Naive B cell (primary cell): ENCODE measurements around the gene PAX8. TPM values are rescaled to one million over a fixed set of nuclear protein-coding genes. Genes with fewer than 3 reads are reported as not detected.
"Not testable (repeated sequence)": the region's sequence is repeated elsewhere in the genome, so short reads cannot be mapped to it uniquely, and the experiment has no call there.

Experiments used
- ATAC-seq, 2 donors: fragments of 150-1000 bp; cut with Tn5 transposase; 2 replicates each; pipeline ENCODE4 v1.10.0; 2021; ENCODE audit warnings: low read depth in 2 of 2, mild to moderate bottlenecking in 2 of 2, moderate library complexity in 2 of 2
- DNase-seq: peaks from one replicate; pipeline ENCODE4 v3.0.0; 2022
- H3K27ac Mint-ChIP-seq, 6 donors: one replicate each; pipeline ENCODE4 v1.8.0; 2020 to 2022; ENCODE audit warnings: mild to moderate bottlenecking in 6 of 6, mixed read lengths in 6 of 6, moderate library complexity in 5 of 6, inconsistent platforms in 2 of 6
- H3K27me3 Mint-ChIP-seq, 3 donors: one replicate each; pipeline ENCODE4 v1.8.0; 2021 to 2022; ENCODE audit warnings: mixed read lengths in 3 of 3, mild to moderate bottlenecking in 1 of 3
- H3K36me3 Mint-ChIP-seq, 2 donors: one replicate each; pipeline ENCODE4 v1.8.0; 2020 to 2022; ENCODE audit warnings: mixed read lengths in 2 of 2, inconsistent platforms in 1 of 2, mild to moderate bottlenecking in 1 of 2
- H3K4me1 Mint-ChIP-seq, 3 donors: one replicate each; pipeline ENCODE4 v1.8.0; 2020 to 2022; ENCODE audit warnings: mixed read lengths in 3 of 3, inconsistent platforms in 1 of 3, mild to moderate bottlenecking in 1 of 3, moderate library complexity in 1 of 3
- H3K4me3 Mint-ChIP-seq, 8 donors: one replicate each; pipeline ENCODE4 v1.8.0; 2020 to 2022; ENCODE audit warnings: mild to moderate bottlenecking in 8 of 8, mixed read lengths in 8 of 8, moderate library complexity in 8 of 8, inconsistent platforms in 2 of 8
- H3K9me3 Mint-ChIP-seq, 7 donors: one replicate each; pipeline ENCODE4 v1.8.0; 2020 to 2022; ENCODE audit warnings: mixed read lengths in 7 of 7, mild to moderate bottlenecking in 5 of 7, inconsistent platforms in 2 of 7, moderate library complexity in 1 of 7
- polyA plus RNA-seq, 6 donors: library from polyadenylated mRNA; unstranded; fragments of 300-500 nt; fragmentation: Illumina TruSeq; gene quantifications; one replicate each; pipeline ENCODE4 v1.2.3, GENCODE V29; 2021; ENCODE audit warnings: low read depth in 6 of 6

Gene PAX8
- polyA plus RNA-seq, 6 donors from 2014 or later = 0.11 to 0.49 (median 0.38) TPM; not detected in 2

GRCh38 chr2:113308784-113309183 is 30.1 kb upstream of the PAX8 start:
- H3K27me3 Mint-ChIP-seq = peaks cover 9 to 36% (median 21%) of the 10 kb centered on the region in 3 donors
- H3K36me3 Mint-ChIP-seq, H3K4me3 Mint-ChIP-seq, H3K9me3 Mint-ChIP-seq, H3K27ac Mint-ChIP-seq, ATAC-seq, DNase-seq: not testable (repeated sequence)
- peaks cover 0 to 12% (median 0%) of the 10 kb centered on the region in 3 donors for H3K4me1 Mint-ChIP-seq

GRCh38 chr2:113306207-113306606 is 27.5 kb upstream of the PAX8 start:
- DNase-seq, H3K27ac Mint-ChIP-seq, ATAC-seq, H3K9me3 Mint-ChIP-seq, H3K36me3 Mint-ChIP-seq, H3K4me3 Mint-ChIP-seq: not testable (repeated sequence)
- Mint-ChIP-seq H3K4me1 (peaks cover 0 to 11% (median 0%) of the 10 kb centered on the region in 3 donors), H3K27me3 (peaks cover 9 to 42% (median 21%) of the 10 kb centered on the region in 3 donors)

GRCh38 chr2:113305749-113306148 is 27.0 kb upstream of the PAX8 start:
- H3K4me3 Mint-ChIP-seq, ATAC-seq: not testable (repeated sequence)

GRCh38 chr2:113305146-113305545 is 26.4 kb upstream of the PAX8 start:
- no peak for DNase-seq
- Mint-ChIP-seq H3K4me1 (peaks cover 0 to 6% (median 0%) of the 10 kb centered on the region in 3 donors), H3K9me3 (no peaks in the 10 kb centered on the region), H3K27ac (no peak overlapping the region), H3K36me3 (no peaks in the 10 kb centered on the region), H3K27me3 (peaks cover 9 to 42% (median 21%) of the 10 kb centered on the region in 3 donors), H3K4me3 (no peak overlapping the region)
- ATAC-seq = no peak

More at GRCh38 chr2:113305749-113306148, 27.0 kb upstream of the PAX8 start:
- H3K4me1 Mint-ChIP-seq, H3K9me3 Mint-ChIP-seq, H3K27ac Mint-ChIP-seq, DNase-seq, H3K36me3 Mint-ChIP-seq: not testable (repeated sequence)
- peaks cover 9 to 42% (median 21%) of the 10 kb centered on the region in 3 donors for H3K27me3 Mint-ChIP-seq

- Mint-ChIP-seq H3K27ac (peak overlapping the region in 1 of 6 donors; percentile 39), H3K4me3 (no peak overlapping the region), H3K9me3 (no peaks in the 10 kb centered on the region), H3K36me3 (no peaks in the 10 kb centered on the region), H3K27me3 (peaks cover 9 to 42% (median 21%) of the 10 kb centered on the region in 3 donors), H3K4me1 (peaks cover 0 to 6% (median 0%) of the 10 kb centered on the region in 3 donors)
- DNase-seq (no peak), ATAC-seq (no peak)
These were observed 26.0 kb upstream of the PAX8 start for GRCh38 chr2:113304702-113305101.

- not testable (repeated sequence) for H3K9me3 Mint-ChIP-seq, H3K4me1 Mint-ChIP-seq, H3K36me3 Mint-ChIP-seq, ATAC-seq, H3K4me3 Mint-ChIP-seq, DNase-seq
- Mint-ChIP-seq H3K27me3 (peaks cover 0 to 21% (median 14%) of the 10 kb centered on the region in 3 donors), H3K27ac (peak overlapping the region in 1 of 6 donors; percentile 67)
These were observed 23.7 kb upstream of the PAX8 start for GRCh38 chr2:113302216-113302980.

GRCh38 chr2:113300281-113300680 is 21.6 kb upstream of the PAX8 start:
- no peaks in the 10 kb centered on the region for H3K36me3 Mint-ChIP-seq
- ATAC-seq = no peak
- H3K4me3 Mint-ChIP-seq = no peak overlapping the region
- H3K27me3 Mint-ChIP-seq = peaks cover 0 to 20% (median 4%) of the 10 kb centered on the region in 3 donors
- no peak for DNase-seq
- H3K9me3 Mint-ChIP-seq = no peaks in the 10 kb centered on the region
- no peak overlapping the region for H3K27ac Mint-ChIP-seq
- no peaks in the 10 kb centered on the region for H3K4me1 Mint-ChIP-seq

GRCh38 chr2:113298176-113298575 is 19.5 kb upstream of the PAX8 start:
- Mint-ChIP-seq H3K9me3 (no peaks in the 10 kb centered on the region), H3K4me1 (no peaks in the 10 kb centered on the region), H3K4me3 (no peak overlapping the region), H3K27me3 (peaks cover 19 to 22% (median 22%) of the 10 kb centered on the region in 3 donors), H3K36me3 (no peaks in the 10 kb centered on the region), H3K27ac (peak overlapping the region in 4 of 6 donors; percentile 39 to 91 (median 62))
- no peak for ATAC-seq
- no peak for DNase-seq

GRCh38 chr2:113297590-113297989 is 18.9 kb upstream of the PAX8 start:
- Mint-ChIP-seq H3K27me3 (peaks cover 25 to 28% (median 28%) of the 10 kb centered on the region in 3 donors), H3K27ac (peak overlapping the region in 5 of 6 donors; percentile 23 to 81 (median 44))
- H3K9me3 Mint-ChIP-seq, H3K4me1 Mint-ChIP-seq, H3K4me3 Mint-ChIP-seq, H3K36me3 Mint-ChIP-seq, ATAC-seq: not testable (repeated sequence)
- peak; percentile 16 for DNase-seq

- Mint-ChIP-seq H3K36me3 (no peaks in the 10 kb centered on the region), H3K27me3 (peaks cover 48 to 65% (median 64%) of the 10 kb centered on the region in 3 donors), H3K4me3 (no peak overlapping the region), H3K27ac (no peak overlapping the region), H3K4me1 (no peaks in the 10 kb centered on the region), H3K9me3 (peaks cover 0 to 1% (median 0%) of the 10 kb centered on the region in 7 donors)
- DNase-seq = no peak
- ATAC-seq = no peak
These were observed 12.5 kb upstream of the PAX8 start for GRCh38 chr2:113291191-113291590.

- H3K27me3 Mint-ChIP-seq = peaks cover 39 to 58% (median 47%) of the 10 kb centered on the region in 3 donors
- not testable (repeated sequence) for H3K4me3 Mint-ChIP-seq
These were observed 10.0 kb upstream of the PAX8 start for GRCh38 chr2:113288674-113289149.

GRCh38 chr2:113288117-113288673 is 9.5 kb upstream of the PAX8 start:
- ATAC-seq, H3K9me3 Mint-ChIP-seq, DNase-seq, H3K27ac Mint-ChIP-seq, H3K4me3 Mint-ChIP-seq, H3K36me3 Mint-ChIP-seq, H3K4me1 Mint-ChIP-seq: not testable (repeated sequence)
- peaks cover 34 to 53% (median 41%) of the 10 kb centered on the region in 3 donors for H3K27me3 Mint-ChIP-seq

More at GRCh38 chr2:113288674-113289149, 10.0 kb upstream of the PAX8 start:
- not testable (repeated sequence) for DNase-seq, H3K36me3 Mint-ChIP-seq, H3K4me1 Mint-ChIP-seq, H3K27ac Mint-ChIP-seq, ATAC-seq, H3K9me3 Mint-ChIP-seq

GRCh38 chr2:113285816-113286215 is 7.1 kb upstream of the PAX8 start:
- no peak for DNase-seq
- no peak for ATAC-seq
- Mint-ChIP-seq H3K4me3 (no peak overlapping the region), H3K27ac (no peak overlapping the region), H3K4me1 (no peaks in the 10 kb centered on the region), H3K27me3 (peaks cover 34 to 44% (median 39%) of the 10 kb centered on the region in 3 donors), H3K9me3 (peaks cover 0 to 1% (median 0%) of the 10 kb centered on the region in 7 donors), H3K36me3 (no peaks in the 10 kb centered on the region)

- H3K4me1 Mint-ChIP-seq, DNase-seq, ATAC-seq, H3K36me3 Mint-ChIP-seq, H3K4me3 Mint-ChIP-seq, H3K9me3 Mint-ChIP-seq: not testable (repeated sequence)
- peak overlapping the region in 1 of 6 donors; percentile 11 for H3K27ac Mint-ChIP-seq
- H3K27me3 Mint-ChIP-seq = peaks cover 34 to 48% (median 42%) of the 10 kb centered on the region in 3 donors
These were observed 6.3 kb upstream of the PAX8 start for GRCh38 chr2:113284999-113285398.
